Sigmoid colon (tissue), 4 donors: ENCODE data around the gene ZNF613.

Source experiments
- EP300 ChIP-seq, 4 donors: sonication (generic); formaldehyde crosslinking; IDR thresholded peaks; one replicate each; pipeline ENCODE4 v1.6.1; 2017; ENCODE audit warnings: antibody characterized with exemption in 4 of 4
- POLR2A ChIP-seq, 2 donors: fragments of 450-650 bp; IDR thresholded peaks; one replicate each; pipeline ENCODE4 v1.6.1; 2016; ENCODE audit warnings: antibody characterized with exemption in 2 of 2, mild to moderate bottlenecking in 2 of 2, moderate library complexity in 2 of 2
- POLR2AphosphoS5 ChIP-seq, 4 donors: sonication (generic); formaldehyde crosslinking; IDR thresholded peaks; one replicate each; pipeline ENCODE4 v1.6.1; 2017; ENCODE audit warnings: antibody characterized with exemption in 4 of 4
- TF ChIP-seq, protein P1 (sequence below), 4 experiments: fragments of 450-650 bp in 3 of 4; fragments of 200-600 bp in 1 of 4; IDR thresholded peaks; one replicate each; pipeline ENCODE4 v1.5.1; 2016 to 2019; ENCODE audit warnings: antibody characterized with exemption in 4 of 4, mild to moderate bottlenecking in 3 of 4, moderate library complexity in 2 of 4

DNA sequence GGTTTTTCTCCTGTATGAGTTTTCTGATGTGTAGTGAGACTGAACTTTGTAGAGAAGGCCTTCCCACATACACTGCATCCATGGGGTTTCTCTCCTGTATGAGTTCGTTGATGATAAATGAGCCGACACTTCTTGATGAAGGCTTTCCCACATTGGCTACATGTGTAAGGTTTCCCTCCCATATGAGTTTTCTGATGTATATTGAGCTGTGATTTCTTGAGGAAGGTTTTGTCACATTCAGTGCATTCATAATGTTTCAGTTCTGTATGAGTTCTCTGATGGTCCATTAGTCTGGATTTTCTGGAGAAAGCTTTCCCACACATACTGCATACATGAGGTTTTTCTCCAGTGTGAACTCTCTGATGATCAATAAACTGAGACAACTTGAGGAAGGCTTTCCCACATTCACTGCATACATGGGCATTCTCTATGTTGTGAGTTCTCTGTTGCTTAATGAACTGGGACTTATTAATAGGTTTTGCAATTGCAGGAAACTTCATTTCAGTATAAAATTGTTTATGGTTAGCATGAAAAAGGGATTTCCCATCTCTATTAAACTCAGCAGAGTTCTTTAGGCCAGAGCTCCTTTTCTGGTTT, 66.9 kb downstream of the ZNF613 start:
- TF ChIP-seq, protein P1, sequence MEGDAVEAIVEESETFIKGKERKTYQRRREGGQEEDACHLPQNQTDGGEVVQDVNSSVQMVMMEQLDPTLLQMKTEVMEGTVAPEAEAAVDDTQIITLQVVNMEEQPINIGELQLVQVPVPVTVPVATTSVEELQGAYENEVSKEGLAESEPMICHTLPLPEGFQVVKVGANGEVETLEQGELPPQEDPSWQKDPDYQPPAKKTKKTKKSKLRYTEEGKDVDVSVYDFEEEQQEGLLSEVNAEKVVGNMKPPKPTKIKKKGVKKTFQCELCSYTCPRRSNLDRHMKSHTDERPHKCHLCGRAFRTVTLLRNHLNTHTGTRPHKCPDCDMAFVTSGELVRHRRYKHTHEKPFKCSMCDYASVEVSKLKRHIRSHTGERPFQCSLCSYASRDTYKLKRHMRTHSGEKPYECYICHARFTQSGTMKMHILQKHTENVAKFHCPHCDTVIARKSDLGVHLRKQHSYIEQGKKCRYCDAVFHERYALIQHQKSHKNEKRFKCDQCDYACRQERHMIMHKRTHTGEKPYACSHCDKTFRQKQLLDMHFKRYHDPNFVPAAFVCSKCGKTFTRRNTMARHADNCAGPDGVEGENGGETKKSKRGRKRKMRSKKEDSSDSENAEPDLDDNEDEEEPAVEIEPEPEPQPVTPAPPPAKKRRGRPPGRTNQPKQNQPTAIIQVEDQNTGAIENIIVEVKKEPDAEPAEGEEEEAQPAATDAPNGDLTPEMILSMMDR (IDR thresholded peaks at IDR 0.05), result no peak
- no peak for TF ChIP-seq POLR2A (IDR thresholded peaks at IDR 0.05)
- no peak for TF ChIP-seq POLR2AphosphoS5 (IDR thresholded peaks at IDR 0.05)
- TF ChIP-seq EP300 (IDR thresholded peaks at IDR 0.05), result no peak
